Esophagus muscularis mucosa (tissue), 4 donors: ENCODE data around the gene PLA1A. TPM values are rescaled to one million over a fixed set of nuclear protein-coding genes. Genes with fewer than 3 reads are reported as not detected.

Experiments
- DNase-seq: peaks from one replicate; pipeline ENCODE4 v3.0.0-alpha.2; 2017; ENCODE audit errors: extremely low spot score
- H3K27ac ChIP-seq, 4 donors: fragments of 200-600 bp; sonication (generic); replicated peaks in 1 of 4; 1 replicate in 3 of 4; 2 replicates in 1 of 4; pipeline ENCODE4 v1.5.1; 2016 to 2019; ENCODE audit warnings: mild to moderate bottlenecking in 1 of 4
- H3K27me3 ChIP-seq, 4 donors: fragments of 200-600 bp; sonication (generic); one replicate each; pipeline versions ENCODE4 v1.5.1 to v1.6.0; 2016 to 2019
- H3K36me3 ChIP-seq, 4 donors: fragments of 200-600 bp; sonication (generic); one replicate each; pipeline ENCODE4 v1.5.1; 2016 to 2019
- H3K4me1 ChIP-seq, 4 donors: fragments of 200-600 bp; sonication (generic); one replicate each; pipeline ENCODE4 v1.5.1; 2016 to 2019
- H3K4me3 ChIP-seq, 4 donors: fragments of 200-600 bp; sonication (generic); 1 replicate in 2 of 4; 2 replicates in 2 of 4; pipeline ENCODE4 v1.5.1; 2016 to 2019; ENCODE audit warnings: mild to moderate bottlenecking in 4 of 4, moderate library complexity in 1 of 4
- H3K9me3 ChIP-seq, 4 donors: fragments of 200-600 bp; sonication (generic); 1 replicate in 3 of 4; 2 replicates in 1 of 4; pipeline ENCODE4 v1.5.1; 2016 to 2019
- CTCF ChIP-seq, 3 experiments: fragments of 200-600 bp in 2 of 3; fragments of 450-650 bp in 1 of 3; sonication (generic) in 2 of 3; IDR thresholded peaks; one replicate each; pipeline ENCODE4 v1.5.1; 2017 to 2019; ENCODE audit warnings: antibody characterized with exemption in 3 of 3, mild to moderate bottlenecking in 2 of 3, moderate library complexity in 1 of 3
- EP300 ChIP-seq: sonication (generic); formaldehyde crosslinking; IDR thresholded peaks from one replicate; pipeline ENCODE4 v1.6.1; 2017; ENCODE audit warnings: antibody characterized with exemption
- POLR2A ChIP-seq: fragments of 450-650 bp; IDR thresholded peaks from one replicate; pipeline ENCODE4 v1.6.1; 2017; ENCODE audit warnings: antibody characterized with exemption, moderate library complexity, mild to moderate bottlenecking, low read depth
- POLR2AphosphoS5 ChIP-seq, 2 donors: sonication (generic); formaldehyde crosslinking; IDR thresholded peaks; one replicate each; pipeline ENCODE4 v1.6.1; 2017; ENCODE audit warnings: antibody characterized with exemption in 2 of 2
- WGBS: methylation state at CpG from one replicate; pipeline ENCODE4 v1.1.5; 2018; 5-methylcytosine and 5-hydroxymethylcytosine counted together
- intact Hi-C: fragments of 100-400 bp; cut with DNase I; formaldehyde crosslinking; loops from one replicate; pipeline ENCODE4 v1.15.1; 2023
- total RNA-seq, 4 donors: library from RNA; depleted of rRNA; stranded (reverse); fragments of >200 nt; gene quantifications; one replicate each; pipeline versions ENCODE4 v1.1.0 to v1.2.1, GENCODE V29; 2016

PLA1A gene
- total RNA-seq, 4 donors from 2014 or later: 1.5 to 2.9 (median 2.0) TPM

GRCh38 chr3:119628390-119628789 lies 30.7 kb downstream of the PLA1A start:
- 76% methylated on average over 4 of the region's 4 CpGs for WGBS
- no peaks in the 10 kb centered on the region for H3K36me3 ChIP-seq
- intact Hi-C loops: no loop called here
- H3K4me1 ChIP-seq: peaks cover 11 to 42% (median 22%) of the 10 kb centered on the region in 4 donors
- no peak overlapping the region for H3K4me3 ChIP-seq
- no peaks in the 10 kb centered on the region for H3K9me3 ChIP-seq
- DNase-seq: no peak
- H3K27ac ChIP-seq: peak overlapping the region in 2 of 4 donors; percentile 10 to 18
- no peaks in the 10 kb centered on the region for H3K27me3 ChIP-seq
- TF ChIP-seq POLR2AphosphoS5 (IDR thresholded peaks at IDR 0.05): no peak

DNA sequence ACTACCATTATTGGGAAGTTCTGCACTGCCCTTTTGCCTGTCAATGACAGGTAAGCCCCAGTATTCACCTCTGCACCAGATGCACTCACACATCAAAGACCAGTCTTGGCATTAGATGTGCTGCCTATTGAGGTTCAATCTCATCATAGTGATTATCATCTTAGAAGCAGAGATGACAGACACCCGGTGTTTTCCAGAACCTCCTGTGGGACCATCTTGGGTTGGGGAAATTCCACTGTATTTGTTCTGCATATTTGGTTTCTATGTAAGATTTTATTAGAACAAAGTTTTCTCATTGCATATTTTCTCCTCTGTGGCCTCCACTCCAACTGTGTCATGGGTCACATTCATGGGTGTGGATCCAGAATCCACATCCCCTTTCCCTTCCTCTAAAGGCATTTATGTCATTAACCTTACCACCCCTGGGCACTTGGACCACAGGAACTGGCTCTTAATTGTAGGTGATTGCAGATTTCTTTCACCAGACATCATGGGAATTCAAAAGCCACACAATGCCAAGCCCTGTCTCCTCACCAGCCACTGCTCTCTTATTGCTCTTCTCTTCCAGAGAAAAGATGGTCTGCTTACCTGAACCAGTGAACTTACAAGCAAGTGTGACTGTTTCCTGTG lies 31.2 kb downstream of the PLA1A start:
- peak; percentile 49 to 52 for TF ChIP-seq POLR2AphosphoS5 (IDR thresholded peaks at IDR 0.05)
- TF ChIP-seq POLR2A: no peak
- TF ChIP-seq CTCF (IDR thresholded peaks at IDR 0.05): no peak
- H3K27ac ChIP-seq: peak overlapping the region in 3 of 4 donors; percentile 10 to 40 (median 18)
- intact Hi-C loops: no loop called here
- H3K27me3 ChIP-seq: no peaks in the 10 kb centered on the region
- H3K4me3 ChIP-seq: no peak overlapping the region
- DNase-seq: no peak
- WGBS: 53% methylated on average over 1 of the region's 1 CpG
- H3K4me1 ChIP-seq: peaks cover 11 to 42% (median 22%) of the 10 kb centered on the region in 4 donors
- no peaks in the 10 kb centered on the region for H3K36me3 ChIP-seq
- no peaks in the 10 kb centered on the region for H3K9me3 ChIP-seq

DNA sequence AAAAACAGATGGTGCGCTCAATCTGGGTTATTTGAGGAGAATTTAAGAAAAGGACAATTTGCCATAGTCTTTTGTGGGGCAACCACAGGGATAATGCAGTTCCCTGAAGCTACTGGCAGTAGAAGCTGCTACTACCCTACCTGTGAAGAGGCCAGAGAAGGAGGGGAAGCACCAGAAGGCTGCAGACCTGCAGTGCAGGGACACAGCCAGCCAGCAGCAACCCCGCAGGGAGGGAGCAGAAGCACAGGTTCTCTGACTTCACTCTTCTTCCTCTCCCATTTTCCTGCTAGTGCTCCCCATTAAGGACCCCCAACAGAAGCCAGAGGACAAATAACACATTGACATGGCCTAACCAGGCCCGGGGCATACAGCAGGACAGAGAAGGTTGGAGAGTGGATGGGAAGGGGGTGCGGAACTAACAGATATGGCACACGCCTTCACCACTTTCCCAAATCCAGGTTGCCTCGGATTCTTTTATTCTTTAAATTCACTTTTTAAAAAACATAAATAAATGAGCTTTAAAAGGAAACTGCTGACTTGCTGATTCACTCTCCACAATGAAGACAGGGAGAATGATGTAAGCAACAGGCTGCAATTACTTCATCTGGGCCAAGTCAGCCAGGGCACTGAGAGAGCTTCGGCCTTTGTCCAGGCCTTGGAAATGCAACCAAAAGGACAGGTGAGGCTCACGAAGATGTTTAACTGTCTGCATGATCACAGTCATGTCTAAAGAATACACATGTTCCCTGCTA lies 32.6 kb downstream of the PLA1A start:
- intact Hi-C loops: no loop called here
- TF ChIP-seq CTCF (IDR thresholded peaks at IDR 0.05): no peak
- peak in 1 of 2 donors; percentile 16 for TF ChIP-seq POLR2AphosphoS5 (IDR thresholded peaks at IDR 0.05)
- Histone ChIP-seq H3K27ac (peak overlapping the region; percentile 2 to 53 (median 34)), H3K4me3 (no peak overlapping the region), H3K9me3 (no peaks in the 10 kb centered on the region), H3K27me3 (no peaks in the 10 kb centered on the region), H3K36me3 (no peaks in the 10 kb centered on the region), H3K4me1 (peaks cover 11 to 43% (median 23%) of the 10 kb centered on the region in 4 donors)
- DNase-seq: no peak
- WGBS: 73% methylated on average over 8 of the region's 8 CpGs

- Histone ChIP-seq H3K4me3 (no peak overlapping the region), H3K4me1 (peaks cover 11 to 49% (median 26%) of the 10 kb centered on the region in 4 donors), H3K9me3 (no peaks in the 10 kb centered on the region), H3K27me3 (no peaks in the 10 kb centered on the region), H3K27ac (peak overlapping the region in 3 of 4 donors; percentile 2 to 53 (median 40)), H3K36me3 (no peaks in the 10 kb centered on the region)
- WGBS: 68% methylated on average over 7 of the region's 7 CpGs
- no peak for DNase-seq
- TF ChIP-seq POLR2A (no peak), POLR2AphosphoS5 (IDR thresholded peaks at IDR 0.05) (no peak), EP300 (no peak)
- intact Hi-C loops: no loop called here
Measured at GRCh38 chr3:119630880-119631329, 33.2 kb downstream of the PLA1A start.

DNA sequence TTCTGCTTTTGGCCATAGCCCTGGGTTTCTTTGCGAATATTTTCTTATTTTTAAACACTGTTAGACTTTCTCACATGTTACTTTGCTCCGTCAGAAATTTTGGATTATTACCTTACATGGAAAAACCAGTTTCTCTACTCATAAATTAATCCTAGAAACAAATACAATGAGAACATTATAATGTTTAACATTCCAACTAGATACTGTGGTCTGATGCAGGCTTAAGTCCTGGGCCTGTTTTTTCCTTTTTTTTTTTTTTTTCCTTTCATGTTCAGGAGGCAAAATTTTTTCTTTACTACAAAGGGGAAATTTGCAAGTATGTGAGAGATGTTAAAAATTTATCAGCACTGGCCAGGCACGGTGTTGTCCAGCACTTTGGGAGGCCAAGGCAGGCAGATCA lies 33.8 kb downstream of the PLA1A start:
- Histone ChIP-seq H3K9me3 (no peaks in the 10 kb centered on the region), H3K36me3 (no peaks in the 10 kb centered on the region), H3K4me3 (no peak overlapping the region), H3K27ac (peak overlapping the region in 1 of 4 donors; percentile 53), H3K4me1 (peaks cover 11 to 54% (median 28%) of the 10 kb centered on the region in 4 donors), H3K27me3 (no peaks in the 10 kb centered on the region)
- intact Hi-C loops: no loop called here
- DNase-seq: no peak
- WGBS: 75% methylated on average over 3 of the region's 3 CpGs
- TF ChIP-seq EP300: no peak
- no peak for TF ChIP-seq POLR2AphosphoS5 (IDR thresholded peaks at IDR 0.05)
- no peak for TF ChIP-seq POLR2A
- TF ChIP-seq CTCF (IDR thresholded peaks at IDR 0.05): no peak
